SK-N-SH (cell line): ENCODE measurements around the gene NOVA1.

ENCODE experiments used
- CTCF ChIP-seq: fragments of 200-600 bp; sonication (generic); IDR thresholded peaks from 2 replicates; pipeline ENCODE4 v1.6.1; 2017; ENCODE audit warnings: antibody characterized with exemption, mild to moderate bottlenecking, moderate library complexity
- EP300 ChIP-seq, 2 experiments: IDR thresholded peaks; 2 replicates each; pipeline versions ENCODE4 v1.4.0 to v1.6.1; 2012; ENCODE audit warnings: borderline replicate concordance in 1 of 2, low read depth in 1 of 2, low read length in 1 of 2
- JUND ChIP-seq: IDR thresholded peaks from 2 replicates; pipeline ENCODE4 v1.4.0; 2012
- MAX ChIP-seq: IDR thresholded peaks from 2 replicates; pipeline ENCODE4 v1.4.0; 2012; ENCODE audit warnings: low read depth
- NFIC ChIP-seq: IDR thresholded peaks from 2 replicates; pipeline ENCODE4 v1.4.0; 2012; ENCODE audit warnings: borderline replicate concordance
- RFX5 ChIP-seq: IDR thresholded peaks from 2 replicates; pipeline ENCODE4 v1.6.1; 2012; ENCODE audit warnings: mild to moderate bottlenecking, improper control_type of control experiment, low read length
- TCF12 ChIP-seq: IDR thresholded peaks from 2 replicates; pipeline ENCODE4 v1.4.0; 2012
- TF ChIP-seq, protein P1 (sequence below): IDR thresholded peaks from 2 replicates; pipeline ENCODE4 v1.6.1; 2012; ENCODE audit warnings: mild to moderate bottlenecking, low read depth, low read length, moderate library complexity
- TF ChIP-seq, protein P2 (sequence below): fragments of 150-350 bp; IDR thresholded peaks from 2 replicates; pipeline ENCODE4 v1.6.1; 2017; ENCODE audit warnings: antibody characterized with exemption, low read length, low read depth, borderline replicate concordance

- TF ChIP-seq CTCF (no peak), TCF12 (no peak), NFIC (no peak), MAX (no peak), EP300 (IDR thresholded peaks at IDR 0.05; ENCODE audit: borderline replicate concordance in 1 of 2, low read depth in 1 of 2, low read length in 1 of 2) (no peak), JUND (no peak), RFX5 (no peak)
- TF ChIP-seq, protein P1, sequence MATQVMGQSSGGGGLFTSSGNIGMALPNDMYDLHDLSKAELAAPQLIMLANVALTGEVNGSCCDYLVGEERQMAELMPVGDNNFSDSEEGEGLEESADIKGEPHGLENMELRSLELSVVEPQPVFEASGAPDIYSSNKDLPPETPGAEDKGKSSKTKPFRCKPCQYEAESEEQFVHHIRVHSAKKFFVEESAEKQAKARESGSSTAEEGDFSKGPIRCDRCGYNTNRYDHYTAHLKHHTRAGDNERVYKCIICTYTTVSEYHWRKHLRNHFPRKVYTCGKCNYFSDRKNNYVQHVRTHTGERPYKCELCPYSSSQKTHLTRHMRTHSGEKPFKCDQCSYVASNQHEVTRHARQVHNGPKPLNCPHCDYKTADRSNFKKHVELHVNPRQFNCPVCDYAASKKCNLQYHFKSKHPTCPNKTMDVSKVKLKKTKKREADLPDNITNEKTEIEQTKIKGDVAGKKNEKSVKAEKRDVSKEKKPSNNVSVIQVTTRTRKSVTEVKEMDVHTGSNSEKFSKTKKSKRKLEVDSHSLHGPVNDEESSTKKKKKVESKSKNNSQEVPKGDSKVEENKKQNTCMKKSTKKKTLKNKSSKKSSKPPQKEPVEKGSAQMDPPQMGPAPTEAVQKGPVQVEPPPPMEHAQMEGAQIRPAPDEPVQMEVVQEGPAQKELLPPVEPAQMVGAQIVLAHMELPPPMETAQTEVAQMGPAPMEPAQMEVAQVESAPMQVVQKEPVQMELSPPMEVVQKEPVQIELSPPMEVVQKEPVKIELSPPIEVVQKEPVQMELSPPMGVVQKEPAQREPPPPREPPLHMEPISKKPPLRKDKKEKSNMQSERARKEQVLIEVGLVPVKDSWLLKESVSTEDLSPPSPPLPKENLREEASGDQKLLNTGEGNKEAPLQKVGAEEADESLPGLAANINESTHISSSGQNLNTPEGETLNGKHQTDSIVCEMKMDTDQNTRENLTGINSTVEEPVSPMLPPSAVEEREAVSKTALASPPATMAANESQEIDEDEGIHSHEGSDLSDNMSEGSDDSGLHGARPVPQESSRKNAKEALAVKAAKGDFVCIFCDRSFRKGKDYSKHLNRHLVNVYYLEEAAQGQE, result no peak
- TF ChIP-seq, protein P2, sequence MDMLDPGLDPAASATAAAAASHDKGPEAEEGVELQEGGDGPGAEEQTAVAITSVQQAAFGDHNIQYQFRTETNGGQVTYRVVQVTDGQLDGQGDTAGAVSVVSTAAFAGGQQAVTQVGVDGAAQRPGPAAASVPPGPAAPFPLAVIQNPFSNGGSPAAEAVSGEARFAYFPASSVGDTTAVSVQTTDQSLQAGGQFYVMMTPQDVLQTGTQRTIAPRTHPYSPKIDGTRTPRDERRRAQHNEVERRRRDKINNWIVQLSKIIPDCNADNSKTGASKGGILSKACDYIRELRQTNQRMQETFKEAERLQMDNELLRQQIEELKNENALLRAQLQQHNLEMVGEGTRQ, result no peak
Observed at GRCh38 chr14:26525085-26525484, 72.7 kb downstream of the NOVA1 start.
